Progenitor cell of endocrine pancreas (in vitro differentiated cells): Measurements from ENCODE around the gene VEPH1. TPM values are rescaled to one million over a fixed set of nuclear protein-coding genes. Genes with fewer than 3 reads are reported as not detected.
A peak's percentile ranks its signal among the peaks of the same experiment; 100 is the strongest.

Source experiments
- DNase-seq: peaks from one replicate; pipeline ENCODE4 v3.0.0; 2021; ENCODE audit warnings: low spot score; ENCODE audit not compliant: unreplicated experiment
- H3K27ac Mint-ChIP-seq: 2 replicates; pipeline ENCODE4 v1.8.0; 2021; ENCODE audit warnings: mild to moderate bottlenecking, moderate library complexity, mixed read lengths
- H3K27me3 Mint-ChIP-seq: 2 replicates; pipeline ENCODE4 v1.8.0; 2021; ENCODE audit warnings: mixed read lengths
- H3K36me3 Mint-ChIP-seq: 2 replicates; pipeline ENCODE4 v1.8.0; 2022; ENCODE audit warnings: mixed read lengths; ENCODE audit not compliant: insufficient read depth
- H3K4me1 Mint-ChIP-seq: 2 replicates; pipeline ENCODE4 v1.8.0; 2021; ENCODE audit warnings: low read depth, mixed read lengths
- H3K4me3 Mint-ChIP-seq: 2 replicates; pipeline ENCODE4 v1.8.0; 2021; ENCODE audit warnings: low read depth, mild to moderate bottlenecking, moderate library complexity, mixed read lengths
- H3K9me3 Mint-ChIP-seq: 2 replicates; pipeline ENCODE4 v1.8.0; 2021; ENCODE audit warnings: low read depth, mixed read lengths
- CTCF ChIP-seq: fragments of 200-600 bp; sonication (generic); IDR thresholded peaks from one replicate; pipeline ENCODE4 v1.5.0; 2021; ENCODE audit warnings: antibody characterized with exemption, mild to moderate bottlenecking; ENCODE audit not compliant: unreplicated experiment
- total RNA-seq: library from RNA; stranded (reverse); gene quantifications from 2 replicates; pipeline ENCODE4 v1.2.1, GENCODE V29; 2021

The VEPH1 gene
- total RNA-seq, 1 donor from 2014 or later, result 12.3 TPM

GRCh38 chr3:157436583-157437291, 66.5 kb downstream of the VEPH1 start, which contains the start of gene PTX3:
PTX3 (plus strand) TSS chr3:157436850; CDS start chr3:157436934, 84 bp downstream.
- no peaks in the 10 kb centered on the region for H3K36me3 Mint-ChIP-seq
- H3K27me3 Mint-ChIP-seq, result peaks cover 35% of the 10 kb centered on the region
- DNase-seq, result no peak
- H3K9me3 Mint-ChIP-seq, result no peaks in the 10 kb centered on the region
- peak within 1 kb of the TSS; percentile 76 for H3K4me3 Mint-ChIP-seq
- no peak for TF ChIP-seq CTCF
- H3K27ac Mint-ChIP-seq, result peak within 1 kb of the TSS; percentile 69
- H3K4me1 Mint-ChIP-seq, result peaks cover 8% of the 10 kb centered on the region

- no peaks in the 10 kb centered on the region for H3K4me1 Mint-ChIP-seq
- peaks cover 5% of the 10 kb centered on the region for H3K27me3 Mint-ChIP-seq
Measured at GRCh38 chr3:157429708-157430107, 73.5 kb downstream of the VEPH1 start.

GRCh38 chr3:157428853-157429252, 74.4 kb downstream of the VEPH1 start:
- Mint-ChIP-seq H3K4me3 (no peak overlapping the region), H3K27ac (no peak overlapping the region)

More at GRCh38 chr3:157429708-157430107, 73.5 kb downstream of the VEPH1 start:
- Mint-ChIP-seq H3K36me3 (no peaks in the 10 kb centered on the region), H3K27ac (no peak overlapping the region), H3K9me3 (no peaks in the 10 kb centered on the region), H3K4me3 (no peak overlapping the region)
- no peak for DNase-seq
- TF ChIP-seq CTCF, result no peak

GRCh38 chr3:157427901-157428300, 75.3 kb downstream of the VEPH1 start:
- Mint-ChIP-seq H3K4me3 (no peak overlapping the region), H3K9me3 (no peaks in the 10 kb centered on the region), H3K27ac (no peak overlapping the region), H3K4me1 (no peaks in the 10 kb centered on the region), H3K36me3 (peaks cover 2% of the 10 kb centered on the region), H3K27me3 (no peaks in the 10 kb centered on the region)
- no peak for DNase-seq
- no peak for TF ChIP-seq CTCF

More at GRCh38 chr3:157428853-157429252, 74.4 kb downstream of the VEPH1 start:
- Mint-ChIP-seq H3K36me3 (peaks cover 2% of the 10 kb centered on the region), H3K4me1 (no peaks in the 10 kb centered on the region), H3K9me3 (no peaks in the 10 kb centered on the region), H3K27me3 (peaks cover 5% of the 10 kb centered on the region)
- DNase-seq, result no peak
- no peak for TF ChIP-seq CTCF

GRCh38 chr3:157423337-157423736, 79.9 kb downstream of the VEPH1 start:
- Mint-ChIP-seq H3K27ac (no peak overlapping the region), H3K9me3 (no peaks in the 10 kb centered on the region), H3K4me3 (no peak overlapping the region), H3K36me3 (peaks cover 2% of the 10 kb centered on the region), H3K4me1 (no peaks in the 10 kb centered on the region), H3K27me3 (no peaks in the 10 kb centered on the region)
- no peak for DNase-seq
- no peak for TF ChIP-seq CTCF
